H1 (cell line): ENCODE data around the gene VWA3B. TPM values are rescaled to one million over a fixed set of nuclear protein-coding genes. Genes with fewer than 3 reads are reported as not detected.

ENCODE experiments used
- CREB1 ChIP-seq: IDR thresholded peaks from 2 replicates; pipeline ENCODE4 v1.6.1; 2012; ENCODE audit warnings: inconsistent platforms
- HDAC6 ChIP-seq: IDR thresholded peaks from one replicate; pipeline ENCODE4 v1.7.1; 2012; ENCODE audit warnings: low read depth, mild to moderate bottlenecking, inconsistent platforms, low read length, moderate library complexity
- POLR2A ChIP-seq, 2 experiments: IDR thresholded peaks; 1 replicate in 1 of 2; 2 replicates in 1 of 2; pipeline ENCODE4 v1.6.1; 2011; ENCODE audit warnings: low read depth in 2 of 2, low read length in 2 of 2, mild to moderate bottlenecking in 2 of 2; ENCODE audit errors: control extremely low read depth in 1 of 2
- RNF2 ChIP-seq: fragments of 200-900, 300-1000 bp; sonication (generic); IDR thresholded peaks from 2 replicates; pipeline ENCODE4 v1.7.1; 2016; ENCODE audit warnings: borderline replicate concordance, low read depth, mild to moderate bottlenecking, antibody characterized with exemption, low read length; ENCODE audit not compliant: poor library complexity, severe bottlenecking; ENCODE audit errors: missing control alignments
- RXRA ChIP-seq: IDR thresholded peaks from 2 replicates; pipeline ENCODE4 v1.6.1; 2011; ENCODE audit warnings: low read depth, mild to moderate bottlenecking, low read length, moderate library complexity; ENCODE audit not compliant: insufficient read depth
- SIX5 ChIP-seq: IDR thresholded peaks from 2 replicates; pipeline ENCODE4 v1.6.1; 2011; ENCODE audit warnings: mild to moderate bottlenecking, low read depth, low read length
- SP1 ChIP-seq: IDR thresholded peaks from 2 replicates; pipeline ENCODE4 v1.6.1; 2011; ENCODE audit warnings: low read depth, low read length
- SP4 ChIP-seq: IDR thresholded peaks from 2 replicates; pipeline ENCODE4 v1.6.1; 2012; ENCODE audit warnings: low read length, inconsistent platforms
- SRF ChIP-seq: IDR thresholded peaks from 2 replicates; pipeline ENCODE4 v1.6.1; 2011; ENCODE audit warnings: mild to moderate bottlenecking, low read depth, low read length, moderate library complexity
- TCF12 ChIP-seq: IDR thresholded peaks from 2 replicates; pipeline ENCODE4 v1.6.1; 2011; ENCODE audit warnings: low read depth, mild to moderate bottlenecking, low read length
- YY1 ChIP-seq: IDR thresholded peaks from 2 replicates; pipeline ENCODE4 v1.6.1; 2011; ENCODE audit warnings: low read depth, mild to moderate bottlenecking, low read length
- polyA plus RNA-seq, 7 experiments: library from polyadenylated mRNA; depleted of rRNA in 3 of 7; stranded (reverse) in 5 of 7; unstranded in 2 of 7; fragments of >200 nt in 5 of 7; fragments of 200-250 nt in 2 of 7; gene quantifications; 1 replicate in 5 of 7; 2 replicates in 1 of 7; 4 replicates in 1 of 7; pipeline versions ENCODE4 v1.2.1 to v1.2.3, GENCODE V29; 2011 to 2013; ENCODE audit warnings: missing spikeins in 2 of 7, mixed read lengths in 2 of 7
- total RNA-seq: library from RNA; stranded (reverse); fragmentation: NEBNext Ultra II Directional; extraction: Animal tissue kit (Norgen Biotek cat#: 25700); gene quantifications from 2 replicates; pipeline ENCODE4 v1.2.1, GENCODE V29; 2021
- TF ChIP-seq, protein P1 (sequence below): fragments of 300-600 bp; sonication (generic); IDR thresholded peaks from 2 replicates; pipeline ENCODE4 v1.7.1; 2012; ENCODE audit warnings: low read length, moderate library complexity, mild to moderate bottlenecking, inconsistent platforms; ENCODE audit not compliant: insufficient replicate concordance
- TF ChIP-seq, protein P2 (sequence below): IDR thresholded peaks from 2 replicates; pipeline ENCODE4 v1.6.1; 2011; ENCODE audit warnings: low read depth, mild to moderate bottlenecking, low read length; ENCODE audit not compliant: insufficient read depth

The VWA3B gene
- total and polyA plus RNA-seq, 2 of the 8 experiments (the other 6 are each of a cell fraction or from before 2014, with no cell fraction given) = not detected

DNA sequence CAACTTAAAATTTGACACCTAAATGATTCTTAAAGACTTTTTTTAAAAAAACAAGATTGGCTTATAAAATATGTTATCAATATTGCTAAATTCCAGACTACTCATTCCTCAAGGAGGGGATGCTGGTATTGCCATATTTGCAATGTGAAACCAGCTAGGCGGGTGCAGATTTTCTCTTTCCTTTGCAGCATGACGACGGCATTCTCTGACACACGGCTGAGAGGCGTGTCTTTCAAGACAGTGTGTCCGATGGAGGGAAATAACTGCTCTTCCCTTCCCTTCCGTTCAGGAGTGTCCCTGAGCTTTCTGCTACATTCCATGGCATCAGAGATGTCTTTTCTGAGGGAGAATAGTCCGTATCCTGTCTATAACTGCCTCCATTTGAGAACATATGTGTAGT, 221.1 kb downstream of the VWA3B start (continued):
- TF ChIP-seq, protein P1, sequence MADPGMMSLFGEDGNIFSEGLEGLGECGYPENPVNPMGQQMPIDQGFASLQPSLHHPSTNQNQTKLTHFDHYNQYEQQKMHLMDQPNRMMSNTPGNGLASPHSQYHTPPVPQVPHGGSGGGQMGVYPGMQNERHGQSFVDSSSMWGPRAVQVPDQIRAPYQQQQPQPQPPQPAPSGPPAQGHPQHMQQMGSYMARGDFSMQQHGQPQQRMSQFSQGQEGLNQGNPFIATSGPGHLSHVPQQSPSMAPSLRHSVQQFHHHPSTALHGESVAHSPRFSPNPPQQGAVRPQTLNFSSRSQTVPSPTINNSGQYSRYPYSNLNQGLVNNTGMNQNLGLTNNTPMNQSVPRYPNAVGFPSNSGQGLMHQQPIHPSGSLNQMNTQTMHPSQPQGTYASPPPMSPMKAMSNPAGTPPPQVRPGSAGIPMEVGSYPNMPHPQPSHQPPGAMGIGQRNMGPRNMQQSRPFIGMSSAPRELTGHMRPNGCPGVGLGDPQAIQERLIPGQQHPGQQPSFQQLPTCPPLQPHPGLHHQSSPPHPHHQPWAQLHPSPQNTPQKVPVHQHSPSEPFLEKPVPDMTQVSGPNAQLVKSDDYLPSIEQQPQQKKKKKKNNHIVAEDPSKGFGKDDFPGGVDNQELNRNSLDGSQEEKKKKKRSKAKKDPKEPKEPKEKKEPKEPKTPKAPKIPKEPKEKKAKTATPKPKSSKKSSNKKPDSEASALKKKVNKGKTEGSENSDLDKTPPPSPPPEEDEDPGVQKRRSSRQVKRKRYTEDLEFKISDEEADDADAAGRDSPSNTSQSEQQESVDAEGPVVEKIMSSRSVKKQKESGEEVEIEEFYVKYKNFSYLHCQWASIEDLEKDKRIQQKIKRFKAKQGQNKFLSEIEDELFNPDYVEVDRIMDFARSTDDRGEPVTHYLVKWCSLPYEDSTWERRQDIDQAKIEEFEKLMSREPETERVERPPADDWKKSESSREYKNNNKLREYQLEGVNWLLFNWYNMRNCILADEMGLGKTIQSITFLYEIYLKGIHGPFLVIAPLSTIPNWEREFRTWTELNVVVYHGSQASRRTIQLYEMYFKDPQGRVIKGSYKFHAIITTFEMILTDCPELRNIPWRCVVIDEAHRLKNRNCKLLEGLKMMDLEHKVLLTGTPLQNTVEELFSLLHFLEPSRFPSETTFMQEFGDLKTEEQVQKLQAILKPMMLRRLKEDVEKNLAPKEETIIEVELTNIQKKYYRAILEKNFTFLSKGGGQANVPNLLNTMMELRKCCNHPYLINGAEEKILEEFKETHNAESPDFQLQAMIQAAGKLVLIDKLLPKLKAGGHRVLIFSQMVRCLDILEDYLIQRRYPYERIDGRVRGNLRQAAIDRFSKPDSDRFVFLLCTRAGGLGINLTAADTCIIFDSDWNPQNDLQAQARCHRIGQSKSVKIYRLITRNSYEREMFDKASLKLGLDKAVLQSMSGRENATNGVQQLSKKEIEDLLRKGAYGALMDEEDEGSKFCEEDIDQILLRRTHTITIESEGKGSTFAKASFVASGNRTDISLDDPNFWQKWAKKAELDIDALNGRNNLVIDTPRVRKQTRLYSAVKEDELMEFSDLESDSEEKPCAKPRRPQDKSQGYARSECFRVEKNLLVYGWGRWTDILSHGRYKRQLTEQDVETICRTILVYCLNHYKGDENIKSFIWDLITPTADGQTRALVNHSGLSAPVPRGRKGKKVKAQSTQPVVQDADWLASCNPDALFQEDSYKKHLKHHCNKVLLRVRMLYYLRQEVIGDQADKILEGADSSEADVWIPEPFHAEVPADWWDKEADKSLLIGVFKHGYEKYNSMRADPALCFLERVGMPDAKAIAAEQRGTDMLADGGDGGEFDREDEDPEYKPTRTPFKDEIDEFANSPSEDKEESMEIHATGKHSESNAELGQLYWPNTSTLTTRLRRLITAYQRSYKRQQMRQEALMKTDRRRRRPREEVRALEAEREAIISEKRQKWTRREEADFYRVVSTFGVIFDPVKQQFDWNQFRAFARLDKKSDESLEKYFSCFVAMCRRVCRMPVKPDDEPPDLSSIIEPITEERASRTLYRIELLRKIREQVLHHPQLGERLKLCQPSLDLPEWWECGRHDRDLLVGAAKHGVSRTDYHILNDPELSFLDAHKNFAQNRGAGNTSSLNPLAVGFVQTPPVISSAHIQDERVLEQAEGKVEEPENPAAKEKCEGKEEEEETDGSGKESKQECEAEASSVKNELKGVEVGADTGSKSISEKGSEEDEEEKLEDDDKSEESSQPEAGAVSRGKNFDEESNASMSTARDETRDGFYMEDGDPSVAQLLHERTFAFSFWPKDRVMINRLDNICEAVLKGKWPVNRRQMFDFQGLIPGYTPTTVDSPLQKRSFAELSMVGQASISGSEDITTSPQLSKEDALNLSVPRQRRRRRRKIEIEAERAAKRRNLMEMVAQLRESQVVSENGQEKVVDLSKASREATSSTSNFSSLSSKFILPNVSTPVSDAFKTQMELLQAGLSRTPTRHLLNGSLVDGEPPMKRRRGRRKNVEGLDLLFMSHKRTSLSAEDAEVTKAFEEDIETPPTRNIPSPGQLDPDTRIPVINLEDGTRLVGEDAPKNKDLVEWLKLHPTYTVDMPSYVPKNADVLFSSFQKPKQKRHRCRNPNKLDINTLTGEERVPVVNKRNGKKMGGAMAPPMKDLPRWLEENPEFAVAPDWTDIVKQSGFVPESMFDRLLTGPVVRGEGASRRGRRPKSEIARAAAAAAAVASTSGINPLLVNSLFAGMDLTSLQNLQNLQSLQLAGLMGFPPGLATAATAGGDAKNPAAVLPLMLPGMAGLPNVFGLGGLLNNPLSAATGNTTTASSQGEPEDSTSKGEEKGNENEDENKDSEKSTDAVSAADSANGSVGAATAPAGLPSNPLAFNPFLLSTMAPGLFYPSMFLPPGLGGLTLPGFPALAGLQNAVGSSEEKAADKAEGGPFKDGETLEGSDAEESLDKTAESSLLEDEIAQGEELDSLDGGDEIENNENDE = no peak
- TF ChIP-seq RNF2 (no peak), HDAC6 (no peak), POLR2A (IDR thresholded peaks at IDR 0.05; ENCODE audit: control extremely low read depth in 1 of 2, low read depth in 2 of 2, low read length in 2 of 2) (no peak), YY1 (no peak), SIX5 (no peak), CREB1 (no peak), SP1 (no peak), TCF12 (no peak), RXRA (no peak), SP4 (no peak), SRF (no peak)
- TF ChIP-seq, protein P2, sequence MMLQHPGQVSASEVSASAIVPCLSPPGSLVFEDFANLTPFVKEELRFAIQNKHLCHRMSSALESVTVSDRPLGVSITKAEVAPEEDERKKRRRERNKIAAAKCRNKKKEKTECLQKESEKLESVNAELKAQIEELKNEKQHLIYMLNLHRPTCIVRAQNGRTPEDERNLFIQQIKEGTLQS = no peak
